Esophagus (tissue), 2 donors: ENCODE data around the gene CORO2A. TPM values are rescaled to one million over a fixed set of nuclear protein-coding genes. Genes with fewer than 3 reads are reported as not detected.

Experiments used
- H3K27ac ChIP-seq, 2 donors: one replicate each; pipeline ENCODE4 v1.5.1; 2013; ENCODE audit warnings: low read depth in 2 of 2, mild to moderate bottlenecking in 2 of 2, inconsistent platforms in 1 of 2, low read length in 1 of 2, moderate library complexity in 1 of 2
- H3K27me3 ChIP-seq, 2 donors: one replicate each; pipeline ENCODE4 v1.6.1; 2013; ENCODE audit warnings: low read length in 2 of 2, control low read depth in 1 of 2, mild to moderate bottlenecking in 1 of 2; ENCODE audit not compliant: insufficient read depth in 2 of 2, control insufficient read depth in 1 of 2
- H3K36me3 ChIP-seq, 2 donors: one replicate each; pipeline ENCODE4 v1.6.1; 2013; ENCODE audit warnings: low read length in 1 of 2; ENCODE audit not compliant: control insufficient read depth in 2 of 2, insufficient read depth in 2 of 2
- H3K4me1 ChIP-seq, 2 donors: one replicate each; pipeline ENCODE4 v1.6.1; 2013; ENCODE audit warnings: low read length in 1 of 2; ENCODE audit not compliant: control insufficient read depth in 2 of 2, insufficient read depth in 2 of 2
- H3K4me3 ChIP-seq, 2 donors: one replicate each; pipeline ENCODE4 v1.5.1; 2013; ENCODE audit warnings: low read length in 2 of 2, mild to moderate bottlenecking in 2 of 2, low read depth in 1 of 2, moderate library complexity in 1 of 2
- H3K9me3 ChIP-seq, 2 donors: one replicate each; pipeline ENCODE4 v1.6.1; 2013; ENCODE audit warnings: mild to moderate bottlenecking in 2 of 2, low read depth in 1 of 2, low read length in 1 of 2, moderate library complexity in 1 of 2; ENCODE audit not compliant: control insufficient read depth in 2 of 2, insufficient read depth in 1 of 2
- WGBS, 2 donors: extraction: QIAGEN DNeasy Blood & Tissue Kit; methylation state at CpG; one replicate each; pipeline ENCODE4 v1.1.7; 2013; 5-methylcytosine and 5-hydroxymethylcytosine counted together
- polyA plus RNA-seq, 2 donors: library from polyadenylated mRNA; stranded (reverse); fragments of 200-250 nt; gene quantifications; one replicate each; pipeline ENCODE4 v1.2.3, GENCODE V29; 2013
- donor health status: healthy with polysubstance abuse.
- donor health status: Bipolar disorder and iron deficiency.

Gene CORO2A
- polyA plus RNA-seq, 2 donors = 7.1 to 9.0 TPM

DNA sequence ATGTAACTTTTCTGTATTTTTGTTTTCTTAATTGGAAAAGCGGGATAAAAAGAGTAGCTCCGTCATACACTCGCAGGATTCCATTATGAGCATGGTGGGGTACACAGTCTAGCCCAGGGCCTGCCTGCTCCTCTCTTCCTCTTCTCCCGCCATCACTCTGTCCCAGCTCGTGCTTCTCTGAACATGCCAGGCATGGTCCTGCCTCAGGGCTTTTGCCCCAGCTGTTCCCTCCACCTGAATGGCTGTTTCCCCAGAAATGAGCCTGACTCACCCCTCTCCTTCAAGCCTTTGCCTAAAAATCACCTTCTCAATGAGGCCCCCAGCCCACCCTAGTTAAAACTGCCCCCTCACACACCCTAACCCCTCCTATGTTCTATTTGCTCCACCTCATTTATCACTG, 4.5 kb downstream of the CORO2A start:
- peaks cover 0 to 3% of the 10 kb centered on the region in 2 donors for H3K36me3 ChIP-seq
- peaks cover 2% of the 10 kb centered on the region in 2 donors for H3K4me1 ChIP-seq
- no peak overlapping the region for H3K27ac ChIP-seq
- H3K4me3 ChIP-seq = no peak overlapping the region
- 72 to 91% methylated on average over 5 of the region's 5 CpGs for WGBS, 2 donors
- no peaks in the 10 kb centered on the region for H3K9me3 ChIP-seq
- H3K27me3 ChIP-seq = no peaks in the 10 kb centered on the region

DNA sequence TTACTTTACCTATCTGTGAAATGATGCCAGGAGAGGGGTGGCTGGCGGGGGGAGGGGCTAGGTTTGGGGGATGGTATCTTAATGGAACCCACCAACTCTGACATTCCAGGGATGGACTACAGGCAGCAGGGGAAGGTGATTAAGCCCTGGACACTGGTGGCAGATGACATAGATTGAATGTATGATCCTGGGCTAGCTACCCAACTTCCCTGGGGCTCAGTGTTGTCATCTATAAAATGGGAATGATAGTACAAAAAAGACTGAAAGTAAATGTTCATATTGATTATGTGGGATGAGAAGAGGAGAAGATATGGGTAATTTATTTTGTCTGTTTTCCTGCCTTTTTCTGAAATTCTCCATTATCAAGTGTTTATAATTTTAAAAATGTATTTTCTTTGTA, 6.2 kb downstream of the CORO2A start:
- Histone ChIP-seq H3K27me3 (no peaks in the 10 kb centered on the region), H3K9me3 (no peaks in the 10 kb centered on the region), H3K4me3 (no peak overlapping the region), H3K36me3 (peaks cover 0 to 3% of the 10 kb centered on the region in 2 donors), H3K27ac (no peak overlapping the region), H3K4me1 (peaks cover 2% of the 10 kb centered on the region in 2 donors)
- 50 to 86% methylated on average over 1 of the region's 1 CpG for WGBS, 2 donors

DNA sequence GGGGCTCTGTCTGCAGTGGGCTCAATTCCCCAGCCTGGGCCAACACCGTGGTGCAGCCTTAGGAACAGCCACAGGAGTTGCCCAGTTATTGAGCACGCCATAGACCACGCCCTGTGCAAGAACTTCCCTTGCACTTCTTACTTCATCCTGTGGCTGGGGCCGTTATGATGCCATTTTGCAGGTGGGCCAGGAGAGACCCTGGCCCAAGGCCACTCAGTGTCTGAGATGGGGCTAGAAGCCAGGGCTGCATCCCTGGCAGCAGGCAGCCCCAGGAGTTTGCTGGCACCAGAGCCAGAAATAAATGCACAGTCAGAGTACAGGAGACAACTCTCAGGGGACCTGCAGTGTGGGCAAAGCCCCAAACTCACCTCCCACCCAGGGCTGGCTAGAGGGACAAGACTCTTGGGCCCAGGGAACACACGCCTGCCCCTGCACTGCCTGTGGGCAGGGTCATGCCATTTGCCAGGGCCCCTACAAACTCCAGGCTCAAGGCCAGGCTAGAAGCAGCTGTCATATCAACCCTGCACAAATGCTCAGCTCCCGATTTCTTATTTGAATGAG, 6.7 kb downstream of the CORO2A start:
- Histone ChIP-seq H3K27ac (no peak overlapping the region), H3K9me3 (no peaks in the 10 kb centered on the region), H3K27me3 (no peaks in the 10 kb centered on the region), H3K4me1 (peaks cover 2% of the 10 kb centered on the region in 2 donors), H3K36me3 (peaks cover 0 to under 1% of the 10 kb centered on the region in 2 donors), H3K4me3 (no peak overlapping the region)
- 59 to 69% methylated on average over 6 of the region's 6 CpGs for WGBS, 2 donors

DNA sequence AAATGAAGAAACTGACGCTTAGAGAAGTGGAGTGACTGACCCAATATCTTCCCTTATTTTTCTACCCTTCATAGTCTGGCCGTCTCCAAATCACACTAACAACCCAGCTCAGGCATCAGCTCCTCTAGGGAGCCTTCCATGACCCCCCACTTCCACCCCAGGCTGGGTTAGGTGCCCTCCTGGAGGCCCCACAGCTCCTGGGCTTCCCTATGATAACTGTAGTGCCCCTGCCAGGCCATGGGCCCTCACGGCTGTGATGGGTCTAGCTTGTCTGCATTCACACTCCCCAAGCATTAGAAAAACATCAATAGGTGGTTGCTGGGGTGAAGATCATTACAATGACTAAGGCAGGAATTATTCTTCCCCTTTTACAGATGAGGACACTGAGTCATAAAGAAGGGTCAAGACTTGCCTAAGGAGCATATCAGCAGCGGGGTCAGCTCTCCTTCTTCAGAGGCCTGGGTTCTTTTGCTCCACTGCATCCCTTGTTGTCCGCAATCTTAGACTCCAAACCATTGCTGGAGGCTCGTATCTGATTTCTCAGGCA, 7.3 kb downstream of the CORO2A start:
- H3K27me3 ChIP-seq = no peaks in the 10 kb centered on the region
- no peak overlapping the region for H3K4me3 ChIP-seq
- peaks cover 2% of the 10 kb centered on the region in 2 donors for H3K4me1 ChIP-seq
- no peaks in the 10 kb centered on the region for H3K9me3 ChIP-seq
- H3K36me3 ChIP-seq = no peaks in the 10 kb centered on the region
- H3K27ac ChIP-seq = no peak overlapping the region
- WGBS, 2 donors = 81 to 83% methylated on average over 6 of the region's 6 CpGs

DNA sequence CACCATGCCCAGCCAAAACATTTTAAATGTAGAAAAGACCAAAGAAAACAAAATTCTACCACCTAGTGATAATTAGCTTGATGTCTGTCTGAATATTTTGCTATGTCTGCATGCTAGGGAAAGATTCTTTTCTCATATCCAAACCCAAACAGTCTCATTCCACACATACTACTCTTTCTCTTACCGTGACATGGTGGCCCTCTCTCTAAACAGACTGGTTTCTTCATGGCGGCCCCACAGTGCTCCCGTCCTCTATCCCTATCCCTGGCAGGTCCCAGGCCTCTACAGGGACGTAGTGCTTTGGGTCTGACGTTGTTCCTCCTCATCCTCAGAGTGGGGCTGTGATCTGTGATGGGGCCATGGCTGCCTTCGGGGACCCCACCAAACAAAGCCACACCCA, 8.1 kb downstream of the CORO2A start:
- Histone ChIP-seq H3K4me1 (peaks cover 2% of the 10 kb centered on the region in 2 donors), H3K4me3 (no peak overlapping the region), H3K27ac (no peak overlapping the region), H3K27me3 (no peaks in the 10 kb centered on the region), H3K9me3 (no peaks in the 10 kb centered on the region), H3K36me3 (no peaks in the 10 kb centered on the region)
- WGBS, 2 donors = 87 to 89% methylated on average over 6 of the region's 6 CpGs

DNA sequence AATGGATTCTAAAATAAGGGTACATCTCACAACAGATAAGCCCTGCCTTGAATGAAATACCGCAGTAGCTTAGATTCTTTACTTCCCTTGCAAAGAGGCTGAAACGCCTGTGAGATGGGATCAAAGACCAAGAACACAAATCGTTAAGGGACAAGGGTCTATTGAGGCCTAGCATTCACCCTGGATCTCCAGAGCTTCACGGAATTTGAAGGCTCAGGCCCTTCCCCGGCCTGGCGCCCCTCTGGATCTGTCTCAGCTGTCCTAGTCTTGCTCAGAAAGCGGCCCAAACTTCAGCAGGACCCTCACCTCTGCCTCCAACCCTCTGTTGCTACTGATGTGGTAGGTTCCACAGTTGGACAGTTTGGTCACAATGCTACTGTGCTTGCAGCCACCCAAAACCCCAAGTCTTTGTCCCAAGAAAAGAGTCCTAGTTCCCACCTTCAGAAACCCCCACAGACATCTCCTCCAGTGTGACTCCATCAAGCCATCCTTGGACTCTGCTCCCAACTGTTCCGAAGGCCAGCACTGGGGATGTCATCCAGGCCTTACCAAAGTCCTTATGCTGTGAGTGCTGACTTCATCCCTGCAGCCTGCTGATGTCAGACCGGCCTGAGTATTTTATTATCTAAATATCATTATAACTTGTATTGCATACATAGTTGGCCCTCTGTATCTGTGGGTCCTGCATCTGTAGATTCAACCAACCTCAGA, 9.4 kb downstream of the CORO2A start:
- Histone ChIP-seq H3K4me3 (no peak overlapping the region), H3K27me3 (no peaks in the 10 kb centered on the region), H3K9me3 (no peaks in the 10 kb centered on the region), H3K4me1 (peaks cover 2% of the 10 kb centered on the region in 2 donors), H3K27ac (no peak overlapping the region), H3K36me3 (peaks cover 0 to 3% of the 10 kb centered on the region in 2 donors)
- WGBS, 2 donors = 83 to 91% methylated on average over 9 of the region's 9 CpGs

DNA sequence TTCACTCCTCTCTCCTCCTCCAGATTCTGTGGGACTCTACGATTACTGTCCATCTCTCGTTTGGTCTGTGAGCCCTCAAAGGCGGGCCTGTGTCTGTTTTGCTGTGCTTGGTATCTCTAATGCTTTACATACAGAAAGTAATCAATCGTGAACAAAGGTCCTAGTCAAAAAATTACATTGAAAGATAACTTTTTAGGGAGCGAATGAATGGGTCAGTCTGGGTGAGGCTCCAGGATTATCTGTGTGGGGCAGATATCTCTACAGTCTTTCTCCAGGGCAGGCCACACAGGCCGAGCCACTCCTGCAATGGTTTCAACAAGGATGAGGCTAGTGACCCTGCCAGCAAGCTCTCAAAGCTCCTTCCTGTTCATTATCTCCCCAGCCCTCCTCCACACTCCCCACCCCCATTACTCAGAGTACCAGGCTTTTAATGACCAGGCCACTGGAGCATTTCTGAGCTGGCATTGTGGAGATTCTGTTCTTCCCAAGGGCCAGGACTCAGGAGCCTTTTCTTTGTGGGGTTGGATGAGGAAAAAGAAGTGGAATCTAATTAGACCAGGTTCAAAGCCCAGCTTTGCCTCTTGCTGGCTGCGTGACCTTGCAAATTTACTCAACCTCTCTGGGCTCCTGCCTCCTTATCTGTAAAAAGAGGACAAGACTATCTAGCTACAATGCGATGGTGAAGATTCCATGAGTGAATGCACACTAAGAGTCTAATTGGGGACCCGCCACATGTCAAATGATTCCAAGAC, 10.2 kb downstream of the CORO2A start:
- no peak overlapping the region for H3K27ac ChIP-seq
- H3K36me3 ChIP-seq = peaks cover 0 to 3% of the 10 kb centered on the region in 2 donors
- H3K9me3 ChIP-seq = no peaks in the 10 kb centered on the region

DNA sequence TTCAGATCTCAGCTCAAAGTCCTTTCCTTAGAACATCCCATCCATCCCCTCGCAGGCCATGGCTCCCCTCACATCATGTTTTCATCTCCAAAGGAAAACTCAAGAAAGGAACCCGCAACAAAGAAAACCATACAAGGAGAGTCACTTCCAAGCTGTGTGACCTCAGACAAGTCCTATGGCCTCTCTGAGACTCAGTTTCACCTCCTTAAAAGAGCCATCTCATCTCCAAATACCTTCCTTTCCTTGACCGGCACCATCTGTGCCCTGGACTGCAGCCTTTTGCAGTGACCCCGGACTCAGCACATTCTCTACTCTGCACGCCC, 10.7 kb downstream of the CORO2A start:
- H3K9me3 ChIP-seq = no peaks in the 10 kb centered on the region
- no peak overlapping the region for H3K27ac ChIP-seq

More for the DNA sequence above, 10.2 kb downstream of the CORO2A start:
- Histone ChIP-seq H3K4me1 (peaks cover 2% of the 10 kb centered on the region in 2 donors), H3K27me3 (no peaks in the 10 kb centered on the region), H3K4me3 (no peak overlapping the region)
- 80 to 87% methylated on average over 9 of the region's 9 CpGs for WGBS, 2 donors

DNA sequence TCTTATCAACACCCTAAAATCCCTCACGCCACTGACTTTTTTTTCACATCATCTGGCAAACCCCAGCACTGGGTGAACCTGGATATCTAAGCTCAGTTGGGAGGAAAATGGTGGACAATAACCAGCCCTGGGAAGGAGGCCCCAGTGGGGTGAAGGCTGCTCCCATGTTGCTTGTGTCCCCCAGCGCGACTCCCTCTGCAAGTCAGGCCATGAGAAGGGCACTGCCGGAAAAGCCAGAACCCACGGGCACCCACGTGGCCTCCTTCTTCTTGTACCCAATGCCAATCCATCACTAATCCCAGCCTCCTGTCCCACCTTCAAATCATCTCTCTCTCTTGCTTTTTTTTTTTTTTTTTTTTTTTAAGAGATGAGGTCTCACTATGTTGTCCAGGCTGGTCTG, 11.4 kb downstream of the CORO2A start:
- H3K9me3 ChIP-seq = no peaks in the 10 kb centered on the region
- WGBS, 2 donors = 93 to 94% methylated on average over 6 of the region's 6 CpGs
- no peaks in the 10 kb centered on the region for H3K27me3 ChIP-seq
- no peak overlapping the region for H3K4me3 ChIP-seq
- H3K4me1 ChIP-seq = peaks cover 2% of the 10 kb centered on the region in 2 donors
- peaks cover 0 to 3% of the 10 kb centered on the region in 2 donors for H3K36me3 ChIP-seq
- no peak overlapping the region for H3K27ac ChIP-seq

More for the DNA sequence above, 10.7 kb downstream of the CORO2A start:
- Histone ChIP-seq H3K4me3 (no peak overlapping the region), H3K4me1 (peaks cover 2% of the 10 kb centered on the region in 2 donors), H3K27me3 (no peaks in the 10 kb centered on the region), H3K36me3 (peaks cover 0 to 3% of the 10 kb centered on the region in 2 donors)
- WGBS, 2 donors = 90 to 93% methylated on average over 5 of the region's 5 CpGs
